CD1c-positive myeloid dendritic cell (primary cell): ENCODE measurements around the gene HSPA12A.

Source experiments
- DNase-seq: peaks from one replicate; pipeline ENCODE4 v3.0.0-alpha.2; 2016; ENCODE audit errors: extremely low spot score

Gene HSPA12A

GRCh38 chr10:116668018-116668417 is 74.3 kb downstream of the HSPA12A start:
- no peak for DNase-seq

- no peak for DNase-seq
Measured at GRCh38 chr10:116667484-116667883, 74.9 kb downstream of the HSPA12A start.

GRCh38 chr10:116665541-116666125 is 76.7 kb downstream of the HSPA12A start:
- no peak for DNase-seq

GRCh38 chr10:116664631-116665030 is 77.7 kb downstream of the HSPA12A start:
- DNase-seq: no peak

GRCh38 chr10:116663342-116663741 is 79.0 kb downstream of the HSPA12A start:
- no peak for DNase-seq

GRCh38 chr10:116660860-116661259 is 81.5 kb downstream of the HSPA12A start:
- DNase-seq: no peak

GRCh38 chr10:116659049-116659670 is 83.2 kb downstream of the HSPA12A start:
- DNase-seq: no peak

GRCh38 chr10:116657863-116658551 is 84.4 kb downstream of the HSPA12A start:
- no peak for DNase-seq

GRCh38 chr10:116656044-116656443 is 86.3 kb downstream of the HSPA12A start:
- DNase-seq: no peak

GRCh38 chr10:116655568-116655967 is 86.8 kb downstream of the HSPA12A start:
- no peak for DNase-seq

GRCh38 chr10:116654816-116655215 is 87.5 kb downstream of the HSPA12A start:
- no peak for DNase-seq

- no peak for DNase-seq
Measured at GRCh38 chr10:116653885-116654284, 88.5 kb downstream of the HSPA12A start.

- DNase-seq: no peak
Measured at GRCh38 chr10:116648903-116649302, 93.5 kb downstream of the HSPA12A start.

- no peak for DNase-seq
Measured at GRCh38 chr10:116646502-116646901, 95.9 kb downstream of the HSPA12A start.

- no peak for DNase-seq
Measured at GRCh38 chr10:116637830-116638229, 104.5 kb downstream of the HSPA12A start.

- no peak for DNase-seq
Measured at GRCh38 chr10:116636976-116637375, 105.4 kb downstream of the HSPA12A start.

GRCh38 chr10:116636385-116636784 is 106.0 kb downstream of the HSPA12A start:
- no peak for DNase-seq

GRCh38 chr10:116634126-116634975 is 108.0 kb downstream of the HSPA12A start:
- DNase-seq: no peak

- DNase-seq: no peak
Measured at GRCh38 chr10:116633216-116633600, 109.2 kb downstream of the HSPA12A start.

GRCh38 chr10:116632596-116633215 is 109.7 kb downstream of the HSPA12A start:
- DNase-seq: no peak

- no peak for DNase-seq
Measured at GRCh38 chr10:116631871-116632295, 110.5 kb downstream of the HSPA12A start.

- no peak for DNase-seq
Measured at GRCh38 chr10:116630020-116630419, 112.3 kb downstream of the HSPA12A start.
